ENCODE measurements around the gene MMP15.
"Not testable (repeated sequence)": the region's sequence is repeated elsewhere in the genome, so short reads cannot be mapped to it uniquely, and the experiment has no call there.

Gene MMP15

DNA sequence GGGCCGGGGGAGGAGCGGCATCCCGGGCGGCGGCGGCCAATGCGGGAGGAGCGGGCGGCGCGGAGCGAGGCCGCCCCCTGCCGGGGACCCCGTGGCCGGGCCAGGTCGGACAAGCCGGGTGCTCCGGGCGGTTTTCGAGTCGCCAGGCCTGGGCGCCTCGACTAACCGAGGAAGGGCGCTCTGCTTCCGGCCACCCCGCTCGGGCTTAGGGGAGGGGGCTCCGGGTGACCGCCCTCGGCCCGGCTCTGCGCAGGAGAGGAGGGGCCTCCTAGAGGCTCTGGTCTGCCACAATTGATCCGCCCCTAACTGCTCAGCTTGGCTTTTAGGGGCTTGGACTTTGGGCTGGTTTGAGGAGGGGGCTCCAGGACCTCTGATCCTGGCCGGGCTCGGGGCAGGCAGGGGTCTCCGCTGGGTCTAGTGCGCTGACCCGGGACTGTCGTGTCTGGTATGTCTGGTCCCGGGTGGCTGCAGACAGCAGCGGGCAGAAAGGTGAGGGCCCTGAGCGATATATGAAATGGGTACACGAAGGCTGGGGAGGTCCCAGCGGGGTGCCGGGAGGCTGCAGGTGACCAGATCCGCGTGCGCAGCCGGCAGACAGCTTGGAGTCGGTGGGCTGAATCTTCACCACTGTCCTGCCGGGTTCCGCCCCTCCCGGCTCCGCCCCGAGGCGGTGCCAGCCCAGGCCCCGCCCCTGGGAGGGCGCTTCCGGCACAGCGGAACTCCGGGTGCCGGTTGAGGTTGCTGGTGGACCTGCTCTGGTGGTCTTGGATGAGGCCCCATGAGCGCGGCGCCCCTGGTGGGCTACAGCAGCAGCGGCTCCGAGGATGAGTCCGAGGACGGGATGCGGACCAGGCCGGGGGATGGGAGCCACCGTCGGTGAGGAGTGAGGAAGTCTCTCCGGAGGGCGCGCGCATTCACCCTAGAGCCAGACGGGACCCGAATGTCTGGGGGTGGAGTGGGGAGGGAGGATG is 24.6 kb upstream of the MMP15 start, which contains the start of gene USB1:
Gene USB1 (plus strand): TSS at position 702 of the 971 bp plus-strand sequence. CDS start 77 bp downstream, at position 779.
- peak; percentile 93 for DNase-seq (ENCODE audit: low read depth)
- TF ChIP-seq CTCF (IDR thresholded peaks at IDR 0.05; ENCODE audit: low read depth, low read length) = peak; percentile 35
- TF ChIP-seq MYC (IDR thresholded peaks at IDR 0.05; ENCODE audit: low read depth, low read length) = peak; percentile 28
- TF ChIP-seq POLR2A (IDR thresholded peaks at IDR 0.05; ENCODE audit: extremely low read depth, insufficient read length) = peak; percentile 78
- peak; percentile 51 for TF ChIP-seq MAX (IDR thresholded peaks at IDR 0.05; ENCODE audit: low read depth, low read length)
- H3K4me3 ChIP-seq (ENCODE audit: low read depth, low read length) = peak within 1 kb of the TSS; percentile 69

- no peak for DNase-seq (ENCODE audit: low read depth)
- no peak for TF ChIP-seq MAX (IDR thresholded peaks at IDR 0.05; ENCODE audit: low read depth, low read length)
- no peak for TF ChIP-seq MYC (IDR thresholded peaks at IDR 0.05; ENCODE audit: low read depth, low read length)
- no peak for TF ChIP-seq POLR2A (IDR thresholded peaks at IDR 0.05; ENCODE audit: extremely low read depth, insufficient read length)
- no peak for TF ChIP-seq CTCF (IDR thresholded peaks at IDR 0.05; ENCODE audit: low read depth, low read length)
- peak overlapping the region; percentile 69 for H3K4me3 ChIP-seq (ENCODE audit: low read depth, low read length)
Observed at GRCh38 chr16:58001781-58002415, 23.7 kb upstream of the MMP15 start.

DNA sequence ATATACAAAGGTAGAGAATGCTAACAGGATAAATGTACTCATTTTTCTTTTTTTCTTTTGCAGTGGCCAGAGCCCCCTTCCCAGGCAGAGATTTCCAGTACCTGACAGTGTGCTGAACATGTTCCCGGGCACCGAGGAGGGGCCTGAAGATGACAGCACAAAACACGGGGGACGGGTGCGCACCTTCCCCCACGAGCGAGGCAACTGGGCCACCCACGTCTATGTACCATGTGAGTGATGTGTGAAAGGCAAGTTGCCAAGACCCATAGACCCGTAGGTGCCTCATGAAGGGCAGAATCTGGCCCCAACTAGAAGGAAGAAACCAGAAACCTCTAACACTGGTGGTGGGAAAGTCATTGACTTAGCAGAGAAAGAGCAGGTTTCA is 23.1 kb upstream of the MMP15 start:
- DNase-seq (ENCODE audit: low read depth) = no peak

GRCh38 chr16:58002936-58003335 is 22.6 kb upstream of the MMP15 start:
- no peak overlapping the region for H3K4me3 ChIP-seq (ENCODE audit: low read depth, low read length)
- TF ChIP-seq MAX (IDR thresholded peaks at IDR 0.05; ENCODE audit: low read depth, low read length) = no peak
- TF ChIP-seq CTCF (IDR thresholded peaks at IDR 0.05; ENCODE audit: low read depth, low read length) = no peak
- TF ChIP-seq MYC (IDR thresholded peaks at IDR 0.05; ENCODE audit: low read depth, low read length) = no peak
- no peak for TF ChIP-seq POLR2A (IDR thresholded peaks at IDR 0.05; ENCODE audit: extremely low read depth, insufficient read length)
- DNase-seq (ENCODE audit: low read depth) = no peak

More for the DNA sequence above, 23.1 kb upstream of the MMP15 start:
- TF ChIP-seq MAX (IDR thresholded peaks at IDR 0.05; ENCODE audit: low read depth, low read length) = no peak
- no peak for TF ChIP-seq MYC (IDR thresholded peaks at IDR 0.05; ENCODE audit: low read depth, low read length)
- TF ChIP-seq CTCF (IDR thresholded peaks at IDR 0.05; ENCODE audit: low read depth, low read length) = no peak
- TF ChIP-seq POLR2A (IDR thresholded peaks at IDR 0.05; ENCODE audit: extremely low read depth, insufficient read length) = no peak
- no peak overlapping the region for H3K4me3 ChIP-seq (ENCODE audit: low read depth, low read length)

- H3K4me3 ChIP-seq (ENCODE audit: low read depth, low read length); DNase-seq (ENCODE audit: low read depth): not testable (repeated sequence)
Observed at GRCh38 chr16:58004736-58005135, 20.8 kb upstream of the MMP15 start.

DNA sequence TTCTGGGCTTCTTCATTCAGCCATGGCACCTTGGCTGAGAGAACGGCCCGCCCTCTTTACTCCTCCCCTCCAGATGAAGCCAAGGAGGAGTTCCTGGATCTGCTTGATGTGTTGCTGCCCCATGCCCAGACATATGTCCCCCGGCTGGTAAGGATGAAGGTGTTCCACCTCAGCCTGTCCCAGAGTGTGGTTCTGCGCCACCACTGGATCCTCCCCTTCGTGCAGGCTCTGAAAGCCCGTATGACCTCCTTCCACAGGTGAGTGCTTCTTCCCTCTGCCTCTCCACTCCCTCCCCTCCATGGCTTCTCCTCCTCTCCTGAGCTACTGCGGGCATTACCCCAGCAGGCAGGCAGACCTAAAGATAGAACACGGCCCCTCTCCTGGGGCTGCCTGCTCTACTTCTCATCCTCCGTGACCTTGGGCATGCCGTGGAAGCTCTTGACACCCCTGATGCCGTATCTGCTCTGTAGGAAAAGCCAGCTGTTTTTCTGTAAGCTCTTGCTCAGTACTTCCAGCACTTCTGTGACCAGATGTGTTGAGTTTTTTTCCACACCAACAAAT is 15.6 kb upstream of the MMP15 start:
- TF ChIP-seq POLR2A (IDR thresholded peaks at IDR 0.05; ENCODE audit: extremely low read depth, insufficient read length) (no peak), CTCF (IDR thresholded peaks at IDR 0.05; ENCODE audit: low read depth, low read length) (no peak), MAX (IDR thresholded peaks at IDR 0.05; ENCODE audit: low read depth, low read length) (no peak), MYC (IDR thresholded peaks at IDR 0.05; ENCODE audit: low read depth, low read length) (no peak)
- DNase-seq (ENCODE audit: low read depth) = no peak
- H3K4me3 ChIP-seq (ENCODE audit: low read depth, low read length) = no peak overlapping the region

Measured in NB4 (cell line).